H1 (cell line): ENCODE results near the gene CPNE5.

Source experiments
- CTCF ChIP-seq, 3 experiments: IDR thresholded peaks; 1 replicate in 2 of 3; 2 replicates in 1 of 3; pipeline versions ENCODE4 v1.5.1 to v1.6.1; 2011; ENCODE audit warnings: low read length in 3 of 3, mild to moderate bottlenecking in 3 of 3, inconsistent platforms in 2 of 3, low read depth in 1 of 3, moderate library complexity in 1 of 3; ENCODE audit not compliant: insufficient read depth in 1 of 3; ENCODE audit errors: control extremely low read depth in 1 of 3
- EGR1 ChIP-seq: IDR thresholded peaks from 2 replicates; pipeline ENCODE4 v1.6.1; 2011; ENCODE audit warnings: low read depth, low read length, borderline replicate concordance
- GABPA ChIP-seq: IDR thresholded peaks from 2 replicates; pipeline ENCODE4 v1.6.1; 2011; ENCODE audit warnings: mild to moderate bottlenecking, low read length, moderate library complexity, borderline replicate concordance; ENCODE audit not compliant: insufficient read depth
- NRF1 ChIP-seq: IDR thresholded peaks from 2 replicates; pipeline ENCODE4 v1.6.1; 2011; ENCODE audit warnings: mild to moderate bottlenecking, low read depth, low read length, improper control_type of control experiment
- POLR2AphosphoS5 ChIP-seq: IDR thresholded peaks from 2 replicates; pipeline ENCODE4 v1.6.1; 2011; ENCODE audit warnings: low read depth, low read length

GRCh38 chr6:36822506-36823269, 16.6 kb downstream of the CPNE5 start:
- no peak for TF ChIP-seq NRF1
- TF ChIP-seq CTCF (IDR thresholded peaks at IDR 0.05; ENCODE audit: control extremely low read depth in 1 of 3, insufficient read depth in 1 of 3, low read depth in 1 of 3, low read length in 3 of 3) = no peak
- no peak for TF ChIP-seq GABPA
- TF ChIP-seq EGR1 = no peak
- TF ChIP-seq POLR2AphosphoS5 = no peak
